DMS 273 treated with DMSO at 0.1 percent for 48 hours (cell line): ENCODE results near the gene AMOTL1.
A peak's percentile ranks its signal among the peaks of the same experiment; 100 is the strongest.

Source experiments
- DNase-seq: peaks from one replicate; lab custom pipeline; 2025; lab: John Stamatoyannopoulos, UW

AMOTL1 gene

DNA sequence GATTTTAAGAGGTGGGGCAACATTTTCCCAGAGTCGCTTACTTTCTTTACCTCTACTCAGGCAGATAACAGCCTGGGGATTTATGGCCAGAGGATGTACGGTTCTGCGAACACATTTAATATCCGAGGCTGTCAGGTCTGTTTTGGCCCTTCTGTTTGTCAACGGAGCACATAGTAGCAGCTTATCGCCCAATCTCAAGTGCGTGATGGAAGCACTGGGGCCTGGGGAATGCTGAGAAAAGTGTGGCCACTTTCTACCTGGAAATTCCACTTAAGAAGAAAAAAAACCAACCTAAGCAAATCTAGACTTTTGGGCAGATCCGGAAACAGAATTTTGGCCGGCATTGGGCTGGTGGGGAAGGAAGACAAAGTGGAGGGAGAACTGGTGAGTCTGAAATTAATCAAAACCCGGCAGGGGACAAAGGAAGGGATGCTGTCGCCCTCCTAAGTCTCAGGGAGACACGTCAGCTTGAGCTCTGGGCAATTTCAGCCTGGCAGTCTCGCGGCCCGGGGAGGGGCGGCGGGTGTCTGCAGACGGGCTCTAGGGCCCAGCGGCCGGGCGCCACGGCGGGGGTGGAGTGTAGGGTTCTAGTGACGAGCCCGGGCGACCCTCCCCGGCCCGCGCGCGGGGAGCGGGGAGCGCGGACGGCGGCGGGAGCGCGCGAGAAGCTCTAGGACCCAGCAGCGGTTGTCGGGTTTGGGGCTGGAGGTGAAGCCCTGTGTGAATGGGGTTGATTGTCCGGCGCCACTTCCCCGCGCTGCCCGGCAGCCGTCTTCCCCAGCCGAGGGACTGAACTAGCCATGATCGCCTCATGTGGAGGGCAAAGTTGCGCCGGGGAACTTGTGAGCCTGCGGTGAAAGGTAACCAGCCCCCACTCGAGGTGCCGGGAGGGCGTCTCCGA lies at the start of gene AMOTL1:
Gene AMOTL1, plus strand, starts transcription at position 656 of the 901 bp plus-strand sequence. Its CDS starts 156 bp downstream, at position 812.
- DNase-seq = peak; percentile 40

GRCh38 chr11:94719876-94720275 lies 48.3 kb upstream of the AMOTL1 start:
- DNase-seq = no peak

GRCh38 chr11:94721565-94722292 lies 46.4 kb upstream of the AMOTL1 start:
- DNase-seq = no peak

DNA sequence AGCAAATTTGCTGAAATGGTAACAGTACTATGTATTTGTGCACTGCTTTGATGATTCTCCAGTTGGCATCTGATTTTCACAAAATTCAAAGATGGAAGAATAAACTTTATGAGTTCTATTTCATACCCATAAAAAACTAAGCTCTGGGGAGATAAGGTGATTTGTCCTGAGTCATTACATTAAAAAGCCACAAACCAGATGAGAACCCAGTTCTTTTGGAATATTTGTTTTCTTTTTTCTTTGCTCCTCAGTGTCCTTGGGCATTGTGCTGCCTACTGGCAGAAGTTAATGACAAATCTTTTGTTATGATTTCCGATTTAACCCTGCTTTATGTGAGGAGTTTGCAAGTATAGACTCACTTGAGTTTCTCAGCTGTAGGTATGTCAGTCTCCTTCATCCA lies 45.4 kb upstream of the AMOTL1 start:
- no peak for DNase-seq

- DNase-seq = no peak
Measured at GRCh38 chr11:94725097-94725496, 43.1 kb upstream of the AMOTL1 start.

DNA sequence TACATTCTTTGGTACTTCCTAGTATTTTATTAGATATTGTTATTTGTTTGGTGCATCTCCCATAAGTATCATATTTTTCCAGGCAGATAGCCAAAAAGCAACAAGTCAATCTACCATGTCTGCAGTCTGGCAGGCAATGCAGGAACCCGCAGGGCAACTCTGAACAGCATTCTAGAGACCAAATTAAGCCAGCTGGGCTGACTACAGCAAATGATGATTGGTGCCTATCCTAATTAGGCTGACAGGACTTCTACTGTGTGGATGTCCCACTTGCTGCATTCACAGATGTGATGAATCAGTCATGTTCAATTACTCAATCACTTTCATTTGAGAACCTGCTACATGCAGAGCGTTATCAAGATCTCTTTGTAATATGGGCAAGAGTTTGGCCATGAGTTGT lies 40.3 kb upstream of the AMOTL1 start:
- no peak for DNase-seq

DNA sequence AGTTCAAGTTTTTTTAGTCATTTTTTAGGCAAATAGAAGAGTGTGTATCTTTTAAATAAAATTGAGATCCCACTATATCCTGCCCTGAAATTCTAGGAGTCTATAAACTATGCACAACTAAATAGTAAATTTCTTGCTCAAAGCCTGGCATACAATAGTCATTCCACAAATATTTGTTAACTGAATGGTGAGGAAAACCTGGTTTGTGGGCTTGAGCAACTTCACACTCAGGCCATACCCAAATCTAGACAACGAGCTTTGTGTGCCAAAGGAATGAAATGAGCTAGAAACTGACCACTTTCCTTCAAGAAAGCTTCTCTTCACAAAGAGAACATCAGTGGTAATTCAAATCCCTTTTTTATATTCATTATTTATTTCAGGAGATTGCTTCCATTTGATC lies 39.6 kb upstream of the AMOTL1 start:
- DNase-seq = no peak

- DNase-seq = no peak
Measured at GRCh38 chr11:94728966-94729751, 39.0 kb upstream of the AMOTL1 start.

DNA sequence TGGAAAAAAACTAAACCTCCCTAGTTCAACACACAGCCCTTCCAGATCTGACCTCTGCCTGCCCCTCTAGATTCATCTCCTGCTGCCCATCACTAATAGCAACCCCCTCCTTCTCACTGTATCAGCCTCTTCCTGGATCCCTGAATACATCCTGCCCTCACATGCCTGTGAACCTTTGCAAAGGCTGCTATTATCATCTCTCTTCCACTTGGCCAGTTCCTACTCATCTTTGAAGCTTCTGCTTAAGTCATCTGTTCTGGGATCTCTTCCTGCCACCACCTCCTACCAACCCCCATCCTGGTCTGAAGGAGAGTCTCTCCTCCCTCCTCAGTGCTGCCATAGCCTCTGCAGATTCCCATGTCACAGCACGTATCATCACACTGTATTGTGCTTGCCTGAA lies 38.0 kb upstream of the AMOTL1 start:
- DNase-seq = no peak

DNA sequence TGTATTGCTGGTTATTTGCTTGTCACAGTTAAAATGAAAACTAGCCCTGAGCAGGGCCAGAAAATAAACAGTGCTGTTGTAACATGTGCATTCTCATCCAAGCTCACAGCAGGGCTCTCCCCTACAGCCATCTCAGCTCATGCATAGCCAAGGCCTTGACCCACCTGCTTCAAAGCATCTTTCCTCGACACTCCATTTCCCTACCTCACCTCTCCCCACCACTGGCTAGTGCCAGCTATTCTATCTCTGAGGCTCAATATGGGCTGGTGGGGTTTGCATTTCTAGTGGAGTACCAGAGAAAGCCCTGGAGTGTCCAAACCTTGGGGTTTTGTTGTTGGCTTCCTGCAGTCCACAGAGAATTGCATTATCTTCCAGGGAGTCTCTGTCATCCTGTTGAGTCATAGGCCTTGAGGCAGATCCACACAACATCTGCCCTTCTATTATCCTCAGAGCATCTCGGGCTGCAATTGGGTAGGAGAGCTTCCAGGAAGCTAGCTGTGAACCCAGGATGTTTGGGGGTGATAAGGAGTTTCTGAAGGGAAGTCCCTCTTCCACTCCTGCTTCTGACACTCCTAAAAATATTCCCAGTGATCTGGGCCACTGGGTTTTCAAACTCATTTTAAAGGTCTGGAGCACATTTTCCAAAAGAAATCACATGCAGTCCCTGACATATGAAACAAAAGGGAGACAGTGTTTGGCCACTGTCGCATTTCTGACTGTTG lies 36.1 kb upstream of the AMOTL1 start:
- no peak for DNase-seq

DNA sequence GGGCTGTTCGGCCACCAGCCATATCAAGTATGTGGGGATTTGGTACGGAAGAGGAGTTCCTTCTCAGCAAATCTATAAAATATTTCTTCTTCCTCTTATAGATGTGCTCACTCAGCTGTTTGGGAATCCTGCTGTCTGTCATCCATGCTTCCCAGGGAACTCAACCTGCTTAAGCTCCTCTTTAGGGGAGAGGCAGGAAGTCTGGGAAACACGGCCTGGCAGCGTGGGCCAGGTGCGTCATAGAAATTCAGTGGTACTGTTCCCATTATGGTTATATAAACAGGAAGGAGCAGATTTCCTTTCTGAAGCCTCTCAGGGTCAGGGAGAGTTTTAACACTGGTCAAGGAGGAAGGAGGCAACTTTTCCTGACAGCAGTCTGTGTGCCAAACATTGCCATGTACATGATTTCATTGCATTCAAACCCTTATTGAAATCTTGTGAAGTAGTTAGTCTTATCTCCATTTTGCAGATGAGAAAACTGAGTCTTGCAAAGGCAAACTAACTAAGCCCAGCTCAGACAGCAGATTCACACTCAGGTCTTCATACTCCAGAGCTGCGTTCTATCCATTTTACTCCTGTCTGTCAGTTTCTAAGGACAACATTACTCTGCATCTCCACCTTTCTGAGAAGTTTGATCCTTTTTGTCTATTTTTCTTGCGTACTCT lies 35.4 kb upstream of the AMOTL1 start:
- no peak for DNase-seq

DNA sequence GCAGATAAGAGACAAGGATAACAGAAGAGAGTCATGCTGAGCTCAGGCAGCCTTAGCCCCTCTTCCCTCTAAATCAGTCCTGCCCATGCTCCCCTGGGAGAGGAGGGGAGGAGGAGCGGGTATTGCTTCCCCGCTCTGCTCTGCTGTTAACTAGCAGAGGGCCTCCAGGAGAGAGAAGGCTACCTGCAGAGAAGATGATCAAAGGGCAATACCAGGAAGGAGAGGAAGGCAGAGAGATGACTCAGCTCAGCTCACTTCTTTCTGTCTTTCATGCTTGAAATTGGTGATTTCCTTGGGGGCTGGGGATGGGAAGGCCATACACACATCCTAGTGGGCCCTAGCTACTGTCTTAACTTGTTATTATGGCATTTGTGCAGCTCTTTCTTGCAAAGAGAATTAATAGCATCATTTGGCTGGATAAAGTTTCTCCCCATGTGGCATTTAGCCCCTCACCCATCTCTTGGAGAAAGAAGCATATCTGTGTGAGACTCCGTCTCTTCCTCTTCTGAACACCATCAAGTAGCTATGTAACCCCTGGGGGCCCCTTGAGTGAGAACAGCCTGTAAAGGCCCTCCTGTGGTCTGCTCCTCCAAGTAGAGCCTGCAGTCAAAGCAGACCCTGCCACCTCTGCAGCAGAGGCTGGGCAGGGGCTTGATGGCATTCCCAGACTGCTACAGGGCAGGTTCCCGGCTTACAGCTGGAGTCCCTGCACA lies 33.4 kb upstream of the AMOTL1 start:
- no peak for DNase-seq

DNA sequence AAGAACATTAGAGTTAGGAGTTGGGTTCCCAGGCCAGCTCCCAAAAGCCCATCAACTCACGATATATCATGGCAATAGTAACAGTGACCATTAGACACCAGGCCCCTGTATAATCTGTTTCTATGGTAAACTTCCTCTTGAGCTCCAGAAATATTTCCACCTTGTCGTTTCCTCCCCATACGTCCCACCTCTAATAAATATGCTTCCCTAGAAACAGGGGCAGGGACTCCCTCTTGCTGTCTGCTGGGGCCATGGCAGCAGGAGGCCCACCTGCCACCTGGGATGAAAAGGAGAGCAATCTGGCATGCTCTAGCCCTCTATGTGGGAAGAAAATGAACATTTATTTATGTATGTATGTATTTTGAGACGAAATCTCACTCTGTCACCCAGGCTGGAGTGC lies 32.2 kb upstream of the AMOTL1 start:
- no peak for DNase-seq

- DNase-seq = no peak
Measured at GRCh38 chr11:94737171-94737611, 31.0 kb upstream of the AMOTL1 start.

DNA sequence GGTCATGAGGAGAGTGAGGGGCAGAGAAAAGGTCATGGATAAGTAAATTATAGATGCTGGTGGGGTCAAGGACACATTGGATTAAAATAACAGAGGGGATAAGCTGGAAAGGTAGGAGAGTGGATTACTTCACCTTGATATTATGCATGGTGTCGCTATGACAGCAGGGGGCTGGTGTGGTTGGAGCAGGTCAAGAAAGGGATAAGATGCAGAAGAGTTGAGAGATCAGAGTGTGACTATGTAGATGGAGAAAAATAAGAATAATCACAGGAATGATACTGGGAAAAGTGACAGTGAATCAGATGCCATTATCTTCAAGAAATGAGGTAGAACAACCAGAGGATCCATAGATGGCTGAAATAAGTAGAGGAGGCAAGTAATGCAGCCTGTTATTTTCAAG lies 29.4 kb upstream of the AMOTL1 start:
- DNase-seq = no peak

DNA sequence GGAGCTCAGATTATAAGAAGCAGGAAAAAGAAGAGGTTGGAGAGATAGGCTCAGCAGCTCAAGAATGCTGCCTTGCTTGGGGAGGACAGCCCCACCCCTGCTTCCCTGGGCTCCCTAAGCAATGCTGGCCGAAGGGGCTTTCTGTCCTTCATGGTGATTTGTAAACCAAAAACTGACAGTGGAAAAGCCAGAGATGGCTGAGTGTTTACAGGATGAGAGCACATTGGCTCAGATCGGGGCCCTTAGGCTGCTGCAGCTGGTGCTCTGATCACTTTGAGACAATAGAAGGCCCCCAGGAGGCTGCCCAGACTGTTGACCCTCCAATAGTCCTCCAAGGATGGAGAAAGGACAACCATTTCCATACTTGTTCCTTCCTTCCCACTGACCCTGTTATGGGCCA lies 28.8 kb upstream of the AMOTL1 start:
- no peak for DNase-seq

GRCh38 chr11:94740083-94741021 lies 27.8 kb upstream of the AMOTL1 start:
- peak; percentile 2 for DNase-seq

GRCh38 chr11:94741022-94741679 lies 27.0 kb upstream of the AMOTL1 start:
- DNase-seq = peak; percentile 57

- no peak for DNase-seq
Measured at GRCh38 chr11:94742665-94743064, 25.5 kb upstream of the AMOTL1 start.
